GM18505 (cell line): Measurements from ENCODE around the gene GDNF.

Experiments
- ATAC-seq: cut with Tn5 transposase; IDR thresholded peaks from one replicate; pipeline ENCODE4 v1.9.1; 2021; ENCODE audit not compliant: unreplicated experiment
- POLR2A ChIP-seq: IDR thresholded peaks from 4 replicates; pipeline ENCODE4 v1.6.1; 2011; ENCODE audit warnings: borderline replicate concordance; ENCODE audit not compliant: insufficient read depth, insufficient read length; ENCODE audit errors: extremely low read depth

GDNF gene

DNA sequence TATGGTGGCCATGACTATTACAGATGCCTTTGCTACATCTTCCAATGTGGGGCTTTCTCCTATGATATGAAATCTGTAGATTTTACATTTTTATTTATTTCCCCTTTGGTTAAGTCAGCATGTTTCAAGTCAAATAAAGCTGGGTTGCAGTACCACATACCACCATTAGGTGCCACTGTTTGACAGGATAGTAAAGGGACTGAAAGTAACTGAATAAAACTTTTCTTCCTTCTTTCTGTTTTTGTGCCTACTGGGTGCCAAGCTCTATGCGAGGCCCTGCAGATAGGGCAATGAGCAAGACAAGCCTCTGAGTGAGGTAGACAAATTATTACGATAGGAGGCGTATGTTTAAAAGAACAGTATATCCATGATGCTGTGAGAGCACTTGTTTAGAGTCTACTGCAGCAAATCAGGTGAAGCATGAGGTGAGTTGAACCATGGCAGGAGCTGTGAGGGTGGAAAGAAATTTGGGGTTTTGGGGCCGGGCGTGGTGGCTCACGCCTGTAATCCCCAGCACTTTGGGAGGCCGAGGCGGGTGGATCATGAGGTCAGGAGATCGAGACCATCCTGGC lies 64.8 kb downstream of the GDNF start:
- no peak for ATAC-seq
- TF ChIP-seq POLR2A = no peak

DNA sequence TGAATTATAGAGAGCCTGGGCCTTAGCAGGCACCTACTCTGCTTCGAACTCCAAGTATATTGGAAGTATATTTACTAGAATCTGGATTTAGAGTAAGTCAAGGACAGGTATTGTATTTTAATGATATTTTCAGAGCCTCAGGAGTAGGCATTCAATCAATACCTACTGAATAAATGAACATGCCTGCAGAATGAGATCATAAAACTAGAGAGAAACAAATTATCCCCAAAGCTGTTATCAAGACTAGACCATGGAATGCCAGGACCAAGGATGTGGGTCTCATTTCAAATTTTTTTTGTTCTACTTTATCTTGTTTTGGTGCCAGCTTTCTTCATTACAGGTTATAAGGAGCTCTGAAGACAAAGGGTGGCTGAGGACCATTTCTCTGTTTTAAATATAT lies 66.0 kb downstream of the GDNF start:
- TF ChIP-seq POLR2A = no peak

DNA sequence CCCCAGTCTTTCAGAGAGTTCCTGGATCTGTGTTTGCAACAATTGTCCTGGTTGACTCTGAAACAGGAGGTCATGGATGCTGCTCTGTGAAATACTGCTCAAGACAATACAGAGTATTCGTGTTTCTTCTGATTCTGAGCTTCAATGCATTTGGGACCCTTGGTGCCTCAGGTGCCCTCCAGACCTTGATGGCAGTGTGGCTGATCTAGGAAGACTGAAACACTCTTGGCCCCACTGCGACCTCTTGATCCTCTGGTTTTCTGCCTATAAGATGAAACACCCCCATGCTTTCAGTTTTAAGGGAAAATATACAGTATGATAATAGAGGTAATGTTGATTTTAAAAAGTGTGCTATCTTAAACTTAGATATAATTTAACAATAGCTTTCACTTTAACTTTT lies 67.6 kb downstream of the GDNF start:
- ATAC-seq = no peak
- no peak for TF ChIP-seq POLR2A

More for the DNA sequence above, 66.0 kb downstream of the GDNF start:
- no peak for ATAC-seq

GRCh38 chr5:37771731-37772130 lies 68.1 kb downstream of the GDNF start:
- no peak for ATAC-seq
- no peak for TF ChIP-seq POLR2A

- TF ChIP-seq POLR2A = no peak
These were observed 68.6 kb downstream of the GDNF start for GRCh38 chr5:37771203-37771611.

DNA sequence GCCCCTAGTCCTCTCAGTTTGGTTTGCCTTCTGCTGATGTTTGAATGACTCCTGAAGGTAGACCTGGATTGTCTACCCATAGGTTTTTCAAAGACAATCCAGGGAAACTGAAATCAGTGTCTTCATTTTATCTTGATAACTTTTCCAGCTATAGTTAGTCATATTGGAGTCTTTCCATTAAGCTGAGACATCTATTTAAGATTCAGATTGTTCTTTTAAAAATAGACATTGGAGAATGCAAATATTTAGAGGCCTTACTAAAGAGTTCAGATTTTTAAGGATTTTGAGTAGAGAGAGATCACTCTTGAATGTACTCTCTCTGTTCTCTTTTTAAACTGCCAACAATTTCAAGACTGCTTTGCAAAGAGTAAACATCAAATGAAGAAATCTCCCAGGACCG lies 69.1 kb downstream of the GDNF start:
- ATAC-seq = no peak
- no peak for TF ChIP-seq POLR2A

More at GRCh38 chr5:37771203-37771611, 68.6 kb downstream of the GDNF start:
- ATAC-seq = no peak

DNA sequence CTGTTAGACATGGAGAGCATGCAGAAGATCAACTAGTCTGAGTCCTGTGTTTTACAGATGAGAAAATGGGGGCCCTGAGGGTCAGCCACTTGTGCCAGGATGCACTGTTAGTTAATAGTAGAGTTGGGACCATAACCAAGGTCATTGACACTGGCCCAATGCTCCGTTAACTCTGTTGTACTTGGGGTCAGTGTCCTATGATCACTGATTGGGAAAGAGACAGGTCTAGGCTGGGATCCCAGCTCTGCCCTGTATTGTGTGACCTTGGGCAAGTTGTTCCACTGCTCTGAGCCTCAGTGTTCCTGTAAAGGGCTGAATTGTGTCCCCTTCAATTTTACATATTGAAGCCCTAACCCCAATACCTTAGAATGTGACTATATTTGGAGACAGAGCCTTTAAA lies 70.0 kb downstream of the GDNF start:
- no peak for TF ChIP-seq POLR2A
- no peak for ATAC-seq

- ATAC-seq = no peak
- no peak for TF ChIP-seq POLR2A
These were observed 70.7 kb downstream of the GDNF start for GRCh38 chr5:37769108-37769507.

- TF ChIP-seq POLR2A = no peak
- no peak for ATAC-seq
These were observed 71.5 kb downstream of the GDNF start for GRCh38 chr5:37768371-37768770.

DNA sequence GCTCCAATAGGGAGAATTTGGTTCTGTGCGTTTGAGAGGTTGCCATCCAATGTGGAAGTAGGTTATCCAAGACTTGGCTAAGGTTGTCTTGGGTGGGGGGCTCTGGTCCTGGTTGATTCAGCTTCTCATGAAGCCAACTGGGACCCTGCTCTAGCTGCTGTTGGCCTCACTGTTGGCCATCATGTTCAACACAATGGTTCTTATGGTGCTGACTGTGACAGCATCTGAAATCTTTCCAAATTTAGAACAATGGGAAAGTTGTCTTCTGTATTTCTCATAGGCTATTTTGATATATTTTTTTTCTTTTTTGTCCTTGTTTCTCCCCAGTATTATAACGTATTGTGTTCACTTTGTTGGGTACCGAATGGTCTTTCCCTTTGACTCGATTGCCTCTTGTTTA lies 71.9 kb downstream of the GDNF start:
- ATAC-seq = no peak
- no peak for TF ChIP-seq POLR2A

- ATAC-seq = no peak
These were observed 72.6 kb downstream of the GDNF start for GRCh38 chr5:37767251-37767650.

More at GRCh38 chr5:37767251-37767650, 72.6 kb downstream of the GDNF start:
- TF ChIP-seq POLR2A = no peak
